ENCODE results near the gene UBL7.
"Not testable (repeated sequence)": the region's sequence is repeated elsewhere in the genome, so short reads cannot be mapped to it uniquely, and the experiment has no call there.

UBL7 gene

DNA sequence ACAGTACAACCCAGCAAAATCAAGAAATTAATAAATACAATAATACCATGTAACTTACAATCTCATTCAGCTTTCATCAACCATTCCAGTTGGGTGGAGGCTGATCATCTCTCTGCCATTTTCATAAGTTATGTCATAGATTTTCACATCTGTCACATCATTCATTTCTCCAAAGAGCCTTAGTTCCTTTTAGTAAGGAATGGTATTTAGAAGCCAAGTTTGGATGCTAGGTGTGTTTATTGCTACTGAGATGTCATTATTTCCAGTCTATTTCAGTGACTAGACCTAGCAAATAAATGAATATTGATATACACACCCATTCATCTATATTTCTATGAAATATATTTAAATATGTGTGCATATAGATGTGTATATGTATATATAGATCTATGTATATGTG is 2.7 kb upstream of the UBL7 start:
- no peak for DNase-seq

DNA sequence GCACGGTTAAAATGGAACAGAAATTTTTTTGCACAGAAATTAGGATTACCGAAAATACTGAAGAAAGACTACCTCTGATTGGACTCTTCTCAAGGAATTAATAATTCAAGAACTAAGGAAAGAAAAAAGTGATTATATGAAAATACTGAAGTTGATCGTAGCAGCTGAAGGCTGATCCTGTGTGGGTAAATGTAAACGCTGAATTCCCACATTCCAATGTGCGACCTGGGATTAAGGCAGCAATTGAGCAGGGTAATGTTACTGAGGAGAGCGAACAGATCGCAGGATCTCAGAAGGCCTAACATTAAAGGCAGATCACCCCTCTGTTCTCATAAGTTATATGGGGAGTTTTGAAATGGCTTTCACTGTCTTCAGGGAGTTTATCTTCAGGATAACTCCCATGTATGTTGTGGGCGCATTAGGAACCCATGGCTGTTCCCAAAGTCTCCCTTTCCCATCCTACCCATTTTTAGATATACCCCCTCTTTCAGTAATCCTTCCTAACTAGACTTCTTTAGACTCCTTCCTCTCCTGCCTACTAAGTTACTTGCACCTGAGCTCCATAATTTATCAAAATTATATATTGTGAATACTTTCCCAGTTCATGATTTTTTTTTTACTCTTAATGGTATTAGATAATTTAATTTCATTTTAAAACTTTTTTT is 1.0 kb upstream of the UBL7 start:
- no peak for DNase-seq

DNA sequence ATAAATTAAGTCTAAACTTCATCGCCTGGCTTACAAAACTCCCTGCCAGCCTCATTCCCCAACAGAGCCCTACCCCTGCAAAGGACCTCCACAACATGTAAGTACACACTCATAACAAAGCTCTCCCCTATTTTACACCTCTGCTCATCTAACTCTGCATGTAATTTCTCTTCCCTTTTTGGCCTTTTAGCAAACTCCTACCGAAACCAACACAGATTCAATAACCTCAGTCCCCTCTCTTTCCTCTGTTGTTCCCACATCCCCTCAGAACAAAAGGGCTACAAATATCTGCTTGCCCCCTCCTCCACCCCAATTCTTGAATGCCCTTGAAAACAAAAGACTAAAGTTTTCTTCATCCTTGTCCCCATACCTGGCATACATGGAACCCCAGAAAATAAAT is 662 bp downstream of the UBL7 start:
- DNase-seq = no peak

DNA sequence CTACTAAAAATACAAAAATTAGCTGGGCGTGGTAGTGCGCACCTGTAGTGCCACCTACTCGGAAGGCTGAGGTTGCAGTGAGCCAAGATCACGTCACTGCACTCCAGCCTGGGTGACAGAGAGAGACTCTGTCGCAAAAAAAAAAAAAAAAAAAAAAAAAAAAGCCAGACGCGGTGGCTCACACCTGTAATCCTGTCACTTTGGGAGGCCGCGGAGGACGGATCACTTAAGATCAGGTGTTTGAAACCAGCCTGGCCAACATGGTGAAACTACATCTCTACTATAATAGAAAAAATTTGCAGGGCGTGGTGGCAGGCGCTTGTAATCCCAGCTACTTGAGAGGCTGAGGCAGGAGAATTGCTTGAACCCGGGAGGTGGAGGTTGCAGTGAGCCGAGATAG is 1.2 kb downstream of the UBL7 start:
- DNase-seq = not testable (repeated sequence)

DNA sequence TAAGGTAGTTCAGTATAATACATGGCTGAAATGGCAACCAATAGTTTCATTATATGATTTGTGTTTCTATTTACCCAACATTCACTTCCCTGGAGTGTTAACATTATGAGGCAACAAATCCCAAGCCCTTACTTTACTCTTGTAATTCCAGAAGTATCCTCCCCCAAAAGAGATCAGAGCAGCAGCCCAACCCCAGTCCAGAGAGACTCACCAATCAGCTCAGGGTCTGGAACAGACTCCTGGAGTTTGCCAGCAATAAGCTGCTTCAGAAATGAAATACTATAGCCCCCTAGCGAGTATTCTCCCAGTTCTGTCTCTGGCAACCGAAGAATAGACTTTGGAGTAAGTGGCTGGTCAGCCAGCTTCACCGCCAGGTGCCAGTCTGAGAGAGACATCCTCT is 2.5 kb downstream of the UBL7 start:
- DNase-seq = no peak

DNA sequence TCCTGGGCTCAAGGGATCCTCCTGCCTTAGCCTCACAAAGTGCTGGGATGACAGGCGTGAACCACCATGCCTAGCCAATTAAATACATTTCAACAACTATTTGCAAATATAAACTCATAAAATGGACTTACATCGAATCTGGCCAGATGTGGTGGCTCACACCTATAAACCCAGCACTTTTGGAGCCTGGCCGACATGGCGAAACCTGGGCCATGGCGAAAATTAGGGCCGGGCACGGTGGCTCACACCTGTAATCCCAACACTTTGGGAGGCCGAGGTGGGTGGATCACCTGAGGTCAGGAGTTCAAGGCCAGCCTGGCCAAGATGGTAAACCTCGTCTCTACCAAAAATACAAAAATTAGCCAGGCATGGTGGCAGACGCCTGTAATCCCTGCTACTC is 3.9 kb downstream of the UBL7 start:
- DNase-seq = not testable (repeated sequence)

DNA sequence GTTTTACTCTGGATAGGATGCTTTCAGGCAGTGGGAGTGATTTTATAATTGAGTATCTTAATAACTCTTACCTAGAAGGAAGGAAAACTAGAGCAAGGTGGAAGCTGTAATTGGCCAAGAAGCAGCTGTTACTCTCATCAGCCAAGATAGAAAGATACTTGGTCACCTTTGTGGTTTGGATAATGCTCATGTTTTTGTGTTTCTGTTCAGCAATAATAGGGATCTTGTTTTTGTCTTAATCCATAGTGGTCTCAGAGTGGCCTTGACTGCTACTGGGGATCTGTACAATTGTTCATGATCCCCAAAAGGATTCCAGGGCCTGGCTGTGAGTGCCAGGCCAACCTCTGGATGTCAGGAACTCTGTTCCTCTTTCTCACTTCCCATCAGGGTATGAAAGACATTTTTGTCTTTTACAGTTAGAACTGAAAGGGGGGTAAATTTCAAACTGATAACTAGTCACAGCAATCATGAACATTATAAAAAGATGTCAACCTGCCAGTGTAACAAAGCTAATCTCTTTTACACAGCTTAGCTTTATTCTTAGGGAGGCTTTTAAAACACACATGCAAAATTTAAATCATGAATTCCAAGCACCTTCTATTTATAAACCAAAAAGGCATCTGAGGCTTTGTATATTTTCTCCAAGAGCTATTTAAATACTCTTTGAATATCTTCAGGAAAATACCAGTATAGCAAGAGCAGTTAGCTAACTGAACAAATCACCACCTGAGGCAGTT is 6.0 kb downstream of the UBL7 start:
- DNase-seq = no peak

DNA sequence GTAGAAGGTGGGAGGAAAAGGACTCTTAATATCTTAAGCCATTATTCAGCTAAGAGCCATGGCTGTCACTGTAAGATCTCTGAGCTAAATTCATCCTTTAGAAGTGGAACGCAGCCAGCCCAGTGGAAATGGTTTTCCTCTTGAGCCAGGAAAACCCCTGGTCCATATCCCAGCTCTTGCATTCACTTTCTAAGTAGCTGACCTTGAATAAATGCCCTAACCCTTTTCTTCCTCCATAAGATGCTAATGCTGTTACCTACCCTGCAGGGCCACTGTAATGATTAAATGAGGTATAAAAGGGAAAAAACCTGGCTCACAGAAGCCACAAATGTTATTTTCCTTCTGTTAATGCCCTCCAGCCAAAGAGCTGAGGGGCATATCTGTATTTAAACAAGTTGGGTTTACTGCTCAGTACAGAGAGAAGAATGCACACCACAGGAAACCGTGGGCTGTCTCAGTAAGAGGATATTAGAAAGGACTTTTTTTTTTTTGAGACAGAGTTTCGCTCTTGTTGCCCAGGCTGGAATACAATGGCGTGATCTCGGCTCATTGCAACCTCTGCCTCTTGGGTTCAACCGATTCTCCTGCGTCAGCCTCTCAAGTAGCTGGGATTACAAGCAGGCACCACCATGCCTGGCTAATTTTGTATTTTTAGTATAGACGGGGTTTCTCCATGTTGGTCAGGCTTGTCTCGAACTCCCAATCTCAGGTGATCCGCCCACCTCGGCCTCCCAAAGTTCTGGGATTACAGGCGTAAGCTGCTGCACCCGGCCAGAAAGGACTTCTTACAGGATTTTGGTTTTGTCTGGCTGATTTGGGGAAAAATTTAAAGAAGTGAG is 6.8 kb downstream of the UBL7 start:
- no peak for DNase-seq

DNA sequence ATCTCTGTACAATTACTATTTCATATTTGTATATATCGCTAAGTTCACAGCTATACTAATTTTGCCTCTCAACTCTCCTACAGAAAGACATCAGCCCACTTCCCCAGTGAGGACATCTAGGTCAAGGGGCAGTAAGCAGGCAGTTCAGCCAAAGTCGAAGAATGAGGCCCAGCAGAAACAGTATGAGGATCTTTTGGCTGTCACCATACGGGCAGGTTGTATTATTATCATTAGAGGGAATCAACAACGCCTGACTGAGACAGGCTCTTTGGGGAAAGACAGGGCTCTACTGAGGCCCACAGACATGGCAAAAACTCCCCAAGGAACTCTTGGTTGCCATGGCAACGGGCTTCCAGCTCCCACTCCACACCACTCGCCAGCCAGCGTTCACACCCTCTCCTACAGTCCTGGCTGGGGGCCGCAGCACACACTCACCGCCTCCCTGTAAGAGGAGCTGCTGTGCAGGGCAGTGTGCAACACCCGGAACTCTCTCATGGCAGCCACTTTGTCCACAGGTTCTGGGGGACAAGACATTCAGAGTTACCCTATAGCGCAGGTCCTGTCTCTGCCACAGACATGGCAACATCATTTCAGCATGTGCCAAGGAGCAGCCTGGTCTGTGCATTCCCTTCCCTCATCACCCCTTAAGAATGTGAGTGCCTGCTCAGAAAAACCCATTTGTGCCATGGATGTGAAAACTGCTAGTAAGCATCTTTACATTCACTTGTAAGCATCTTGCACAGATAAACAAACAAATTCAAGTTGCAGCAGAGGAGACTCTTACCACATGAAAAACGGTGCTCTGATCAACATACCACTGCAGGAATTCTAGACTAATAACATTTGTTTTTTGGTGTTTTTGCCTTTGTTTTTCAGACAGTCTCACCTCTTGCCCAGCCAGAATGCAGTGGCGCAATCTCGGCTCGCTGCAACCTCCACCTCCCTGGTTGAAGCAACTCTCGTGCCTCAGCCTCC is 8.8 kb downstream of the UBL7 start:
- no peak for DNase-seq

DNA sequence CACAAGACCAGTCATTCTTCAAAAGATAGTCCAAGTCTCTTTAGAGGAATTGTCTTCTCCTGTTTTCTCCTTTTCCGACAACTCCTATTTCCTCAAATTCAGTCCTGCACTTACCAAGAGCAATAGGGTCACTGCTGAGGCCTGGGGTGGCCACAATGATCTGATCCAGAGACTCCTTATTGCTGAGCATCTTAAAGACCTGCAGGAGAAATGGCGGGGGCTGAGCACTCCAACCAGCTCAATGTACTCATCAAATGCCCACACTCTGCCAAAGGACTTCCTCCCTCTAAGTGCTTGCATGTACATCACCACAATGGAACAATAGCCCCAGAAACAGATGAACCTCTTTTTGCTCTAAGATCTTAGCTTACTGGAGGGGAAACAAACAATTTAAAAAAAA is 9.6 kb downstream of the UBL7 start:
- DNase-seq = no peak

DNA sequence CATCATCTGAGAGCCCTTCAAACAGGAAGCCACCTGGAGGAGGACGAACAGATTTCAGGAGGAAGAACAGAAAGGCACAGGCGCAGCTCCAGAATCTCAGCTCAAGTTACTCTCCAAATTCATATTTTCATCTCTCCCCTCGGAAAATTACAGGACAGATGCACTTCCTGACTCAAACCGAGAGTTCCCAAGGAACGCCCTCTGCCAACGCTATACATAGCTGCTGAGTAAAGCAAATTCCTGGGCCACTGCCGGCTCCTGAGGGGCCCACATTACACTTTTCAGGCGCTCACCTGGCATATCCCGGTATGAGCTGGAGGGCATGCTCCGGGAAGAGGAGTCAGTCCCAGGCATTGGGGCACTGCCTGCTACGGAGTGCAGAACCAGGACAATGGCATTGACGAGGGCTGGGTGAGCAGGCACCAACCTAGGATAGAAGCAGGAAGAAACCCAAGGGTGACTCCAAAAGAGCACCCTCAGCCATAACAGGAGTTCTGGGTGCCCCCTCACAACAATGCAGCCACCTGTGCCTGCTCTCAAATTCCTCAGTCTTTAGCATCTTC is 11.2 kb downstream of the UBL7 start:
- DNase-seq = no peak

DNA sequence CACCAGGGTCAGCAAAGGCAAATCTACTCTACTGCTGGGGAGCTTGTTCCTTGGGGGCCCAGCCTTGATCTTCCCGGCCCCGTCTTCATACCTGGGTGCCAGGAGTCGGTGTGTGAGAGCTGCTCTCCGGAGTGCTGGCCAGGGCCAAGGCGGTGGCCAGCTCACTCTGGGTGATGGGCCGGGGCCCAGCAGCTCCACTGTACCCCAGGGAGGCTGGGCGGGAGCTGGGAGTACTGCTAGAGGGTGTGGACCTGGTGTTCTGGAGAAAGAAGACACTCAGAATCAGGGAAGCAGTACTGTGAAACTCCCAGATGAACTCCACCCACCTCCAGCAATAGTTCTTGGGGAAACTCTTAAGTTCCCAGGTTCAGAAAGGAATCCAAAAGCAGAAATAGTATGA is 11.9 kb downstream of the UBL7 start:
- DNase-seq = no peak

DNA sequence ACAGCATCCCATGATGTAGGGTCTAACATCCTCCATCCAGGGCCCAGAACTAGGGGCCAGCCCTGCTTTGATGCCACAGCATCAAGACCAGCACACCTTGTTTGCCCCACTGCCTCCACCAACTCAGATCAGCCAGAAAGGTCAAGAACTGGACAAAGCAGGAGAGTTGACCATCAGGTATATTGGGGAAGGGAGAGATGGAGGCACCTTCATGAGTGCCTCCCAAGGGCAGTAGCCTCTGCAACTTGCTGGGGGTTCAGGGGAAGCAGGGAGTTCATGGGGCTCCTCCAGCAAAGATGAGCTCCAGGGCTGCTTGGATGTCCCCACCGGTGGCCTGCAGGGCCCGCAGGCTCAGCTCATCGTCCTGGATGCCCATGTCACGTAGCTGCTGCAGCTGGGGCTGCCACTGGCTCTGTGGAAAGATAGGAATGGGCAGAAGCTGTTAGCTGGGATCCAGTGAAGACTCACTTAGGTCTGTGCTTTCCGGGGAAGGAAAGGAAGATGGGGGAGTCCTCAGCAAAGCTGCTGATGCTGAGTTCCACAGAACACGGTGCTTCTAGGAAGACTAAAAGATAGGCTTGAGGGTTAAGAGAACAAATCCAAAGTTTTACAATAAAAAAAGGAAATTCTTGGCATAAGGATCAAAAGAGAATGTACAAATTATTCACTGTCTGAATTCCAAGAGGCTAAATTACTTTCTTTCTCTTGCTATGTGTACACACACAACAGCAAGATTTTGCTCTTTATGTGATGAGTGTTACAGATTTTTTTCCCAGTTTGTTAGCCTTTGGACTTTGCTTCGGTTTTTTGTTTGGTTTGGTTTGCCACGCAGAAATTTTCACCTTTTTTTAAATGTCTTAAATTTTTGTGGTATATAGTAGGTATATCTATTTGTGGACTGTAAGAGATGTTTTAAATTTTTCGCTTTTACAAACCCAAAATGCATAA is 14.9 kb downstream of the UBL7 start:
- no peak for DNase-seq

DNA sequence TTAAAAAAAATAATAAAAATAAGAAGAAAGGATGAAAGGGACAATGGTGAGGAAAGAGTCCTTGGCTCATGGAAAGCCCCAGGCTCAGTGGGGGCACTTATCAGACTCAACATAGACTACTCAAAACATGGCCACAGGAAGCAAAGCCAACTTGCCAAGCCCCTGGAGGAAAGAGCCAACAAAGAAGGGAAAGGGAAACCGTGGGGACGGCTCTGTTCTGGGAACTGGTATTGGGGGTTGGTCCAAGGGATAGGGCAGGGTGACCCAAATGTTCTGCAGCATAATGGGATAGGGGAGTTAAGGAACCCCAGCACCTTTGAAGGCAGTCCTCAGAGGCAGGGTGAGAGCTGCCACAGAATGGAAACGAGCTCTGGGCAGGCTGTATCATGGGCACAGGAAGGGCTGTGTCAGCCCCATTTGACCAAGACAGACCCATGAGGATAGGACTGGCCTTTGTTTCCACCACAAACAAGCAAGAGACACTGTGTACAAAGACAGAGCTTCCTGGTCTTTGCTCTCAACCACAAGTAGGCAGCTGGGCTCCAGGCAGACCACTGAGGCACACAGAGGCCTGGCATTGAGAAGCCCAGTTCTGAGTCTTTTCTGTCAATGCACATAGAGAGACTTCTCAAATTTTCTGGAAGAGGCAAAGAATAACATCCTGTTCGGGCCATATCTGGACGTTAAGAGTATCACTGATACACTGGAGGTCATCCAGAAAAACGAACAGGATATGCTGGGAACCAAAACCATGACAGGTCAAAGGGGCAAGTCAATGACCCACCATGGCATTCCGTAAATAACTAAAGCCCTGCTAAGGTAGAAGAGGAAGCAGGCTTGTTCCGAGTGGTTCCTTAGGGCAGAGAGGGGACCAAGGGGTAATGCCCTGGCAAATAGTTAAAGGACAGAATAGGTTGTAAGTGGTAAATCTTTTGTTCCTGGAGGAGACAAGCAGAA is 16.6 kb downstream of the UBL7 start:
- DNase-seq = no peak

DNA sequence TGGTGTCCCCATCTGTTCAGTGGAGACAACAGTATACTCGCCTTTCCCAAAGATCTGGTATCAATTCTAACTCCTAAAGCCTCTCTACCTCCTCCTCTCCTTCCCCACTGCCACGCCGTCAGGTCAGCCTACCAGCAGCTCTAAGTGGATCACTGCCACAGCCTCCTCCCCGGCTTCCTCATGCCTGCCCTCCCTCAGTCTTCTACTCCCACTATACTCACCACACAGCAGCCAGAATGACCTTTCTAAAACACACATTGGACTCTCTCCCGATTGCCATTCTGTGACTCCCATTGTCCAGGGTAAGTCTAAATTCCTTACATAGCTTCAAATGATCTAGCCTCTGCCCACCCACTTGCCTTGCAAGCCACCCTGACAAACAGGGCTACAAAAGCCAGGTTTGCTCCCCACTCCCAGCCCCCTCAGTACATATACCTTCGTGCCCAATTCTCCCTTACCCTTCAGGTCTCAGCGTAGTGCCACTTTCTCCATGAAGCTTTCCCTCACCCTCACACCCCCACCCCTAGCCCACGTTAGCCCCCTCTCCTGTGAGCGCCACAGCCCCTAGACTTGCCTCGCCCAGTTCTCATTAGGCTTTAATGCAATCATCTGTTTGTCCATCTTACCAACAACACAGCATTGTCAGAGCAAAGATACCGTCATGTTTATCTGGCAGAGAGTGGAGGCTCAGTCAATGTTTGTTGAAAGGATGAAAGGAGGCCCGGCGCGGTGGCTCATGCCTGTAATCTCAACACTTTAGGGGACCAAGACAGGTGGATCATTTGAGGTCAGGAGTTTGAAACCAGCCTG is 17.7 kb downstream of the UBL7 start:
- no peak for DNase-seq

DNA sequence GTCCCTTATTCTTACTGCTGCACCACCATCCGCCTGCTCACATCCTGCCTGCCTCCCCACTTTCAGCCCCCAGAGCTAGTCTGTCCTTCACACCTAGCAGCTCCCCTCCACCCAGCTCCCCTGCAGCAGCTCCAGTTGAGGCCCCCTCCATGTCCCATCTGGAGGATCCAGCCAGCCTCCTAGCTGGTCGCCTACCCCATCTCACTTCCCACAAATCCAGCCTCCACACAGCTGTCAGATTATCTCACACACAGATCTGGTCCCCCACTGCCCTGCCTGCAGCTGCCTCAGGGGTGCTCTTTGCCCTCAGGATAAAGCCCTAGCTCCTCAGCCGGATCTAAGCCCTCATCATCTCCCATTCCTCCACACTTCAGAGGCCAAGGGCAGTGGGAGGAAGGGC is 18.4 kb downstream of the UBL7 start:
- DNase-seq = no peak

DNA sequence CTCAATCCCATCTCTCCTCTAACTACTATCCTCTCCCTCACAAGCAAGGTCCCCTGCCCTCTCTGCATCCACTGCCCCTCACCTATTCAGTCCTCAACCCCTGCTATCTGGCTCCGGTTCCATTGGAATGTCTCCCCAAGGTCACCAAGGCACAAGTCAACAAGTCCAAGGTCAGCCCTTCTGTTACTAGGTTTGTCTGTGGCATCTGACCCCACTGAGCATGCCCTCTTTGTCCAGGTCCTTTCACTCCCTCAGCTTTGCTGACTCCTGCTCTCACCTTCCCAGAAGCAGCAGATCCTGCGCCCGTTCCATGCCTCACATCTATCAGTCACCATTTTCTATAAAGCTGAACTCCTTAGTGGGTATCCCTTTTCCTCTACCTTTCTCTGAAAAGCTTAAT is 18.9 kb downstream of the UBL7 start:
- DNase-seq = no peak

DNA sequence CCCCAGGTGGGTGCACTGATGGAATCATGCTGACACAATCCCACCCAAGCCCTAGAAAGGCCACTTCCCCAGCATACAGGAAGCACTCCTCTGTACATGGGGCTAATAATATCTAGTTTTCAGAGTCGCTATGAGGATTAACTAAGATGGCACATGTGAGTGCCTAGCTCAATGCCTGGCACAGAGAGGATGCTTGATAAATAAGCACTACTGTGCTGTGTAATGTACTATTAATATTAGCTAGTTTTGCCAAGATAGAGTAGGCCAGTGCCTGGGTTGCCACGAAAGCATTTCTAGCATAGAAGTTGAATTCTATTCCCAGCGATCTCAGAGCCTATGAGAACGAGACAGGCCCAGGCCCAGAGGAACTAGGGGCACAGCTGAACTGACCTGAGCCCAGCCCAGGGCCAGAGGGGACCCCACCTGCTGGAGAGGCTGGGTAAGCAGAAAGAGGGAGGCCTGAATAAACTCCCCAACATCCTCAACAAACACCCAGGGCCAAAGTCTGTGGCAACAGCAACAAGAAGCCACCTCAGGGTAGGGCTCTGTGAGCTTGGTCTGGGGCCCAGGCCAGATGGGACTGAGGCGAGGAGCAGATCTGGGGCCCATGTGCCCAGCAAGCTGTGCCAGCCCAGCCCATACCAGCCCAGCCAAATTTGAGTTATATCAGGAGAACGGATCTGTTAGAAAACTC is 19.6 kb downstream of the UBL7 start:
- no peak for DNase-seq
